VCaP (cell line): ENCODE measurements around the gene CAPN12.
A peak's percentile ranks its signal among the peaks of the same experiment; 100 is the strongest.

ENCODE experiments used
- H3K27ac ChIP-seq: fragments of 450-650 bp; 2 replicates; pipeline ENCODE4 v1.5.1; 2017
- TF ChIP-seq, protein P1 (sequence below): fragments of 450-650 bp; conservative IDR thresholded peaks from 2 replicates; pipeline ENCODE4 v1.5.1; 2017; ENCODE audit warnings: mild to moderate bottlenecking, moderate library complexity

The CAPN12 gene

DNA sequence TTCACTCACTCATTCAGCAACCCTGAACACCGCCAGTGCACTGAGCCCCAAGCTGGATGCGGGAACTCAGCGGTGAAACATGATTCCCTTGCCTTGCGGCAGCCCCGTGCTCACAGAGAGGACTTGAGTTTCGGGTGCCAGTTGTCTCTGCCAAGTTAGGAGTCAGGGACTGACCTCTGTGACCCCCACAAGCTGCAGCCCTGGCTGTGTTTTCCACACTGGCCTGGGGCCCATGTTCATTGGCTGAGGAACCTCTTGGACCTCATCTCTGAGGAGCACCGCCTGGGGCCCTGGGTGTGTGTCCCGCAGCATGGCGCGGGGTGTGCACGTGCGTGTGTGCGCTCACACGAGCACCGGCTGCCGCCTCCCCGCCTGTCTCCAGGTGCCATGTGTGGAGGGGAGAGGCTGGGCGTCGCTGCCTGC, 31.0 kb downstream of the CAPN12 start:
- H3K27ac ChIP-seq, result peak overlapping the region; percentile 24; the same call in 1 of the 2 replicates
- TF ChIP-seq, protein P1, sequence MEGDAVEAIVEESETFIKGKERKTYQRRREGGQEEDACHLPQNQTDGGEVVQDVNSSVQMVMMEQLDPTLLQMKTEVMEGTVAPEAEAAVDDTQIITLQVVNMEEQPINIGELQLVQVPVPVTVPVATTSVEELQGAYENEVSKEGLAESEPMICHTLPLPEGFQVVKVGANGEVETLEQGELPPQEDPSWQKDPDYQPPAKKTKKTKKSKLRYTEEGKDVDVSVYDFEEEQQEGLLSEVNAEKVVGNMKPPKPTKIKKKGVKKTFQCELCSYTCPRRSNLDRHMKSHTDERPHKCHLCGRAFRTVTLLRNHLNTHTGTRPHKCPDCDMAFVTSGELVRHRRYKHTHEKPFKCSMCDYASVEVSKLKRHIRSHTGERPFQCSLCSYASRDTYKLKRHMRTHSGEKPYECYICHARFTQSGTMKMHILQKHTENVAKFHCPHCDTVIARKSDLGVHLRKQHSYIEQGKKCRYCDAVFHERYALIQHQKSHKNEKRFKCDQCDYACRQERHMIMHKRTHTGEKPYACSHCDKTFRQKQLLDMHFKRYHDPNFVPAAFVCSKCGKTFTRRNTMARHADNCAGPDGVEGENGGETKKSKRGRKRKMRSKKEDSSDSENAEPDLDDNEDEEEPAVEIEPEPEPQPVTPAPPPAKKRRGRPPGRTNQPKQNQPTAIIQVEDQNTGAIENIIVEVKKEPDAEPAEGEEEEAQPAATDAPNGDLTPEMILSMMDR, result no peak

DNA sequence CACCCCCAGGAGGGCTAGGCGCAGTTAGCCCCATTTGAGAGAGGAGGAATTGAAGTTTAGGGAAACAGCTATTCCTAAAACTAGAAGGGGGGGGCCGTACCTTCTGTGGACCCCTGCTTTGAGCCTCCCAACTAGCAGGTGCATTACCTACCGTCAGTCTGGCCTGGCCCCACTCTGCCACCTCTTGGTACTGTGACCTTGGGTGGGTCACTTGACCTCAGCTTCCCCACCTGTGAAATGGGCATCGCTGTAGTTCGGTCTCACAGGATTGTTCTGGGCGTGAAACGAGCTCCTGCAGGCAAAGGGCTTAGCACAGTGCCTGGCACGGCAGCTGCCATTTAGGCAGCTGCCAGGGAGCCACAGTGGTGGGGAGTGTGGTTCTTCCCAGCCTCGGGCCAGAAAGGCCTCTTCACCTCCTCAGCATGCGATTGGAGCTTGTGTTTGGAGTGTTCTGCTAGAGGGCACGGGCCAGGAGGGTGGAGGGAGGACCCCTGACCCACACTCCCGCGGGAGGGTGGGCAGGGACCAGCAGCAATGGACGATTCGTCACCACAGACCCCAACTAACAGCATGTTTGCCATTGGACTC, 32.0 kb downstream of the CAPN12 start:
- TF ChIP-seq, protein P1, result no peak
- H3K27ac ChIP-seq, result no peak overlapping the region

DNA sequence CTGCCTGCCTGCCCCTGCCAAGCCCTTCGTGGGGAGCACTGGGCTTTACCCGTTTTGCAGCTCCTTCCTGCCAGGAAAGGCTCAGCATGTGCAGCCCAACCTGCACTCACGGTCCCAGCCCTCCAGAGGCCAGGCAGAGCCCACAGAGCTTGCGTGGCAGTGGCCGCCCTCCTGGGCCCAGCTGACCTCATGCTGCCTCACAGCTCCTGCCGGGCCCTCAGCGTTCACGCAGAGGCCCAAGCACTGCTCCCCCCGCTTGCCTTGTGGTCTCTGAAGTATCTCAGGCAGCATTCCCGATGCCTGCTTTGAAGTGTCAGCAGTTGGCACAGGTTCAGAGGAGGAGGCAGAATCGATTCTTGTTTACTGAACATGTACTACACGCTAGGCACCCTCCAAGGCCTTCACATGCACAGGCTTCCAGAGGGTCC, 32.5 kb downstream of the CAPN12 start:
- H3K27ac ChIP-seq, result no peak overlapping the region
- TF ChIP-seq, protein P1, result no peak

DNA sequence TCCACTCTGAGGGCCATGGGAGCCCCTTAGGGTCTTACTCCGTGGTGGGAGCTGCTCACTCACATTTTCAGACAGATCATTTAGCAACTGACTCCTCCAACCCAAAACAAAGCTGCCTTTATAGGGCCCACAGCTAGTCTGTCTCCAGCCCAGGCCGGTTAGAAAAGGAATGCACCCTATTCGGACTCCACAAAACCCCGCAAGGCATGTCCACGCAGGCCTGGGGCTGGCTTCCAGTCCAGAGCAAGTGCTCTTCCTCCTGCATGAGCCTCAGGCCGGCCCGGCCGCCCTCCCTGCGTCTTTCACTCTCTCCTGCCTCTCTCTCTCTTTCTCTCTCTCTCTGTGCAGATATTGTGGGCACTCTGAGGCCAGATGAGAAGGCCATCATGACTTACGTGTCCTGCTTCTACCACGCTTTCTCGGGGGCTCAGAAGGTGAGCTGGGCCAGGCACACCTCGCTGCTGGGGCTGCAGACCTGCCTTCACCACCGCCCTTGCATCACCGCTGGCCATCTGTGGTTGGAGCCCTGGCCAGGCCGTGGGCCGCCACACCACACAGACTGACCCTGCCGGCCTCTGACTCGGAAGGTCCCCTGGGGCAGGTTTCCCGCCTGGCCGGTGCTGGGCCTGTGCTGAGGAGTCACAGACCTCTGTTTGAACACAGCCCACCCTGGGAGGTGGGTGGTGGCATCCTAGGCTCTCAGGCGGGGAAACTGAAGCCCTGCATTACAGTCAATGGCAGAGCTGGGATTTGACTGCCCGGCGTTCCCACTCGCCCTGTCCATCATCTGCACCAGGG, 33.1 kb downstream of the CAPN12 start:
- H3K27ac ChIP-seq, result peak overlapping the region; percentile 95; the same call in 1 of the 2 replicates
- TF ChIP-seq, protein P1, result no peak

DNA sequence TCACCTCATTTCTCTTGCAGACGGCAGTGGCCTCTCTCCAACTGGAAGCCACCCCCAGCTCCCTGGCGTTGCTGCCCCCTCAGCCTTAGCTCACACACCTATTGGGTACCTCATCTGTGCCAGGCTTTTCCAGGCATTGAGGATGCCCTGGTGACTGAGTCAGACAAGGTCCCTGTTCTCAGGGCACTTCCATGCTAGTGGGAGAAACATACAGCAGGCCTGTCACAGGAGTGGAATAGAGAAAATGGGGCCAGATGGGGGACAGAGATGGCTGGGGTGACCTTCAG, 33.9 kb downstream of the CAPN12 start:
- H3K27ac ChIP-seq, result peak overlapping the region; percentile 95; the same call in 1 of the 2 replicates
- TF ChIP-seq, protein P1, result no peak

DNA sequence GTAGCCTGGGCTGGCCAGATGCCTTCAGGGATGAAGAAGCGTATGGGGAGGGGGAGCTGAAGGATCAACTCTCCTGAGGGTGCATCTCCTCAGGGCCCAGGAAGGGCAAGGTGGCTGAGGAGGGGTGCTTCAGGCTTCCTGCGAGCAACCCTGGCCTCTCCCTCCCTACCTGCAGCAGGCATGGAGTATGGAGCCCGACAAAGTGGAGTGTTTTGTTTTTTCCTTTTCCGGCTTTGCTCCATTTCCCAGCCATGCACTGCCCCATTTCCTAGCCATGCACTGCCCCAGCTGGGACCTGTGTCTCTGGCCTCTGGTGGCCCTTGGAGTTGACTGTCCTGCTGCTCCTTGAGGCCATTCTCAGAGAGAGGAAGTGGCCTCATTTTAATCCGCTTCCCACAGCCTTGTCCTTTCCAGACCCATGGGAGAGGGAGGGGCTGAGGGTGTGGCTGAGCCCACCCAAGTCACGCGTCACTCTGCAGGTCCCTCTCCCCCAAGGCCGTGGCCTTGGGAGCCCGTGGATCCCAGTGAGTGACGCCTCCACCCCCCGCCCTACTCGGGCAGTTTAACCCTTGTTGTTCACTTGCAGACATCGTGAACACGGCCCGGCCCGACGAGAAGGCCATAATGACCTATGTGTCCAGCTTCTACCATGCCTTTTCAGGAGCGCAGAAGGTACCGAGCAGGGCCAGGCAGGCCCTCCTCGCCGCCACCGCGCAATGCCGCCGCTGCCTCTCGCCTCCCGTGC, 34.4 kb downstream of the CAPN12 start:
- TF ChIP-seq, protein P1, result no peak
- peak overlapping the region; percentile 95 for H3K27ac ChIP-seq

DNA sequence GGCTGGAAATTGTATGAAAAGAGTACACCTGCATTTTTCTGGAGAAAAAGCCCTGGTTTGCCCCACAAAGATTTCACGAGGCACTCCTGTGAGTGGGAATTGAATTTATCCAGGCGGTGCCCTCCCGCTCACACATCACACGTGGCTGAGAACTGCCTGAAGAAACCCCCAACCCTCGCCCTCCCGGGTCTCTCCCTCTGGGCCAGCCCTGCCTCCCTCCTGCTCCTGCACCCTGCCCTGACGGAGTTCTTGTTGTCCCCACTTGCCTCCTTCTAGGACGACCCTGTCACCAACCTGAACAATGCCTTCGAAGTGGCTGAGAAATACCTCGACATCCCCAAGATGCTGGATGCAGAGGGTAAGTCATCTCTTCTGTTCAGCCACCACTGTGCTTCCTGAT, 35.2 kb downstream of the CAPN12 start:
- peak overlapping the region; percentile 95 for H3K27ac ChIP-seq
- TF ChIP-seq, protein P1, result no peak
